Measurements from ENCODE around the gene KLHL20. TPM values are rescaled to one million over a fixed set of nuclear protein-coding genes. Genes with fewer than 3 reads are reported as not detected.

Gene KLHL20
- total RNA-seq, 1 experiment from 2014 or later = 46.4 TPM

DNA sequence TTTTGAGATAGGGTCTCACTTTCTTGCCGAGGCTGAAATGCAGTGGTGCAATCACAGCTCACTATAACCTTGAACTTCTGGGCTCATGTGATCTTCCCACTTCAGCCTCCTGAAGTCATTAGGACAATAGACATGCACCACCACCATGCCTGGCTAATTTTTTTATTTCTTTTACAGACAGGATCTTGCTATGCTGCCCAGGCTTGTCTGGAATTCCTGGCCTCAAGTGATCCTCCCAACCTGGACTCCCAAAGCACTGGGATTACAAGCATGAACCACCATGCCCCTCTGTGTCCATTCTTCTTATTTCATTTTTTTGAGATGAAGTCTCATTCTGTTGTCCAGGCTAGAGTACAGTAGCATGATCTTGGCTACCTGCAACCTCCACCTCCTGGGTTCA lies 12.0 kb upstream of the KLHL20 start:
- Histone ChIP-seq H3K27ac (ENCODE audit: low read length) (no peak overlapping the region), H3K4me1 (ENCODE audit: insufficient read depth, low read length) (no peaks in the 10 kb centered on the region), H4K20me1 (ENCODE audit: low read length) (no peaks in the 10 kb centered on the region), H3K27me3 (ENCODE audit: low read length) (no peaks in the 10 kb centered on the region), H3K4me3 (ENCODE audit: low read length) (no peak overlapping the region), H3K9me3 (ENCODE audit: low read length) (no peaks in the 10 kb centered on the region), H3K9ac (ENCODE audit: low read length) (no peak overlapping the region), H3K79me2 (ENCODE audit: low read length) (no peaks in the 10 kb centered on the region), H3K4me2 (ENCODE audit: low read length) (no peak overlapping the region), H3K36me3 (ENCODE audit: low read depth, low read length) (no peaks in the 10 kb centered on the region), H3K9me2 (replicated peaks; ENCODE audit: low read length) (no peaks in the 10 kb centered on the region), H2AFZ (ENCODE audit: low read length) (no peak overlapping the region), H3F3A (ENCODE audit: low read length, unreplicated experiment) (no peaks in the 10 kb centered on the region)
- ATAC-seq = no peak
- intact Hi-C loops (cut with micrococcal nuclease) = no loop called here
- BruUV-seq (replicated peaks) = no TSS peak
- CTCF ChIA-PET = no interaction called here
- no peak for DNase-seq
- TF ChIP-seq, protein P1, sequence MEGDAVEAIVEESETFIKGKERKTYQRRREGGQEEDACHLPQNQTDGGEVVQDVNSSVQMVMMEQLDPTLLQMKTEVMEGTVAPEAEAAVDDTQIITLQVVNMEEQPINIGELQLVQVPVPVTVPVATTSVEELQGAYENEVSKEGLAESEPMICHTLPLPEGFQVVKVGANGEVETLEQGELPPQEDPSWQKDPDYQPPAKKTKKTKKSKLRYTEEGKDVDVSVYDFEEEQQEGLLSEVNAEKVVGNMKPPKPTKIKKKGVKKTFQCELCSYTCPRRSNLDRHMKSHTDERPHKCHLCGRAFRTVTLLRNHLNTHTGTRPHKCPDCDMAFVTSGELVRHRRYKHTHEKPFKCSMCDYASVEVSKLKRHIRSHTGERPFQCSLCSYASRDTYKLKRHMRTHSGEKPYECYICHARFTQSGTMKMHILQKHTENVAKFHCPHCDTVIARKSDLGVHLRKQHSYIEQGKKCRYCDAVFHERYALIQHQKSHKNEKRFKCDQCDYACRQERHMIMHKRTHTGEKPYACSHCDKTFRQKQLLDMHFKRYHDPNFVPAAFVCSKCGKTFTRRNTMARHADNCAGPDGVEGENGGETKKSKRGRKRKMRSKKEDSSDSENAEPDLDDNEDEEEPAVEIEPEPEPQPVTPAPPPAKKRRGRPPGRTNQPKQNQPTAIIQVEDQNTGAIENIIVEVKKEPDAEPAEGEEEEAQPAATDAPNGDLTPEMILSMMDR (conservative IDR thresholded peaks at IDR 0.05; ENCODE audit: low read depth, low read length) = no peak
- TF ChIP-seq EZH2 (IDR thresholded peaks at IDR 0.05; ENCODE audit: low read length, unreplicated experiment) = no peak
- TF ChIP-seq EZH2phosphoT487 (IDR thresholded peaks at IDR 0.05; ENCODE audit: borderline replicate concordance, low read length) = no peak
- POLR2A ChIA-PET (ENCODE audit: unreplicated experiment) = no interaction called here

DNA sequence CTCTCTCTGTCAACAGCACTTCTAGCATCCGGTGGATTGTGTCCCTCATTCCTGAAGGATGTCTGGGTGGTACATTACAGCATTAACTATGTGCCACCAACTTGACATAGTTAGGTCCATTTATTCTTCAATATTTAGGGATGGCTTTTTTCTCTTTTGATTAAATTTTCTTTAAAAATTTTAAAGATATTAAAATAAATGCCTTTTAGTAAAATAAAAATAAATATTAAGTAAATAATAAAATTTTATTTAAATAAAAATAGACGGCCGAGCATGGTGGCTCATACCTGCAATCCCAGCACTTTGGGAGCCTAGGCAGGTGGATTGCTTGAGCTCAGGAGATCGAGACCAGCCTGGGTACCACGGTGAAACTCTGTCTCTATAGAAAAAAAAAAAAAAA lies 9.7 kb upstream of the KLHL20 start:
- no peaks in the 10 kb centered on the region for H3K36me3 ChIP-seq (ENCODE audit: low read depth, low read length)
- no peaks in the 10 kb centered on the region for H3K4me1 ChIP-seq (ENCODE audit: insufficient read depth, low read length)
- no peak overlapping the region for H3K4me3 ChIP-seq (ENCODE audit: low read length)
- no peak overlapping the region for H2AFZ ChIP-seq (ENCODE audit: low read length)
- DNase-seq (no peak), ATAC-seq (no peak)
- POLR2A ChIA-PET (ENCODE audit: unreplicated experiment) = no interaction called here
- H3K79me2 ChIP-seq (ENCODE audit: low read length) = no peaks in the 10 kb centered on the region
- H3F3A ChIP-seq (ENCODE audit: low read length, unreplicated experiment) = no peaks in the 10 kb centered on the region
- no peaks in the 10 kb centered on the region for H3K9me2 ChIP-seq (replicated peaks; ENCODE audit: low read length)
- no peak overlapping the region for H3K27ac ChIP-seq (ENCODE audit: low read length)
- BruUV-seq (replicated peaks) = no TSS peak
- H3K27me3 ChIP-seq (ENCODE audit: low read length) = no peaks in the 10 kb centered on the region
- no peak overlapping the region for H3K4me2 ChIP-seq (ENCODE audit: low read length)
- no peaks in the 10 kb centered on the region for H3K9me3 ChIP-seq (ENCODE audit: low read length)
- CTCF ChIA-PET = interaction anchor here (0.7 kb wide), 1 partner anchor 855 kb away, joined by 6 read pairs; no protein-coding TSS in a partner anchor
- intact Hi-C loops (cut with micrococcal nuclease) = no loop called here
- TF ChIP-seq EZH2phosphoT487 (IDR thresholded peaks at IDR 0.05; ENCODE audit: borderline replicate concordance, low read length) (no peak), EZH2 (IDR thresholded peaks at IDR 0.05; ENCODE audit: low read length, unreplicated experiment) (no peak)
- TF ChIP-seq, protein P1 (conservative IDR thresholded peaks at IDR 0.05; ENCODE audit: low read depth, low read length) = no peak
- no peak overlapping the region for H3K9ac ChIP-seq (ENCODE audit: low read length)
- H4K20me1 ChIP-seq (ENCODE audit: low read length) = no peaks in the 10 kb centered on the region

GRCh38 chr1:173708787-173709186 lies 6.0 kb upstream of the KLHL20 start:
- TF ChIP-seq EZH2 (IDR thresholded peaks at IDR 0.05; ENCODE audit: low read length, unreplicated experiment) (no peak), EZH2phosphoT487 (IDR thresholded peaks at IDR 0.05; ENCODE audit: borderline replicate concordance, low read length) (no peak)
- TF ChIP-seq, protein P1 (conservative IDR thresholded peaks at IDR 0.05; ENCODE audit: low read depth, low read length) = no peak
- POLR2A ChIA-PET (ENCODE audit: unreplicated experiment) = no interaction called here
- H3K36me3 ChIP-seq (ENCODE audit: low read depth, low read length) = no peaks in the 10 kb centered on the region
- no peaks in the 10 kb centered on the region for H3F3A ChIP-seq (ENCODE audit: low read length, unreplicated experiment)
- H3K4me1 ChIP-seq (ENCODE audit: insufficient read depth, low read length) = no peaks in the 10 kb centered on the region
- no peak overlapping the region for H3K9ac ChIP-seq (ENCODE audit: low read length)
- no peak for ATAC-seq
- H3K9me3 ChIP-seq (ENCODE audit: low read length) = no peaks in the 10 kb centered on the region
- no peaks in the 10 kb centered on the region for H4K20me1 ChIP-seq (ENCODE audit: low read length)
- no peak overlapping the region for H3K4me3 ChIP-seq (ENCODE audit: low read length)
- CTCF ChIA-PET = no interaction called here
- no peak for DNase-seq
- no peak overlapping the region for H3K4me2 ChIP-seq (ENCODE audit: low read length)
- no peak overlapping the region for H3K27ac ChIP-seq (ENCODE audit: low read length)
- H3K79me2 ChIP-seq (ENCODE audit: low read length) = no peaks in the 10 kb centered on the region
- no peaks in the 10 kb centered on the region for H3K9me2 ChIP-seq (replicated peaks; ENCODE audit: low read length)
- no peaks in the 10 kb centered on the region for H3K27me3 ChIP-seq (ENCODE audit: low read length)
- intact Hi-C loops (cut with micrococcal nuclease) = no loop called here
- BruUV-seq (replicated peaks) = no TSS peak
- no peak overlapping the region for H2AFZ ChIP-seq (ENCODE audit: low read length)
